GM18502 (cell line): ENCODE data around the gene MYH7B.

Source experiments
- ATAC-seq: cut with Tn5 transposase; IDR thresholded peaks from one replicate; pipeline ENCODE4 v1.9.1; 2021; ENCODE audit warnings: mild to moderate bottlenecking; ENCODE audit not compliant: unreplicated experiment, poor library complexity

The MYH7B gene

DNA sequence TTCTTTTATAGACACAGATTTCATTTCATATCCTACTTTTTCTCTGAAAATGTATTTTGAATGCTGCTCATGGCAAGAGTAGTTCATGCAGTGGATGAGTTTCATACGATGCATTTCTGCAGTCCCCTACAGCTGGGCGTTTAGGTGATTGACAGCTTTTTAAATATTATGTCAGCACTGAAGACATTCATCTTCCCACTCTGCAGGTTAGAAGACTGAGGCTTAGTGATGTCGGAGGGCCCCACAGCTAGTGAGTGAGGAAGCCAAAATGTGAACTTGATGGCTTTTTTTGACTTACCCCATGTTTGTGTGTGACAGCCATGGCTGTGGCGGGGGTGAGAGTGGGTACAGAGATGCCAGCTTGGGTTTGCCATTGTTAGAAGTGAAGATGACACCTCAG is 33.5 kb downstream of the MYH7B start:
- ATAC-seq: no peak

GRCh38 chr20:34989670-34990069 is 34.0 kb downstream of the MYH7B start:
- ATAC-seq: no peak

DNA sequence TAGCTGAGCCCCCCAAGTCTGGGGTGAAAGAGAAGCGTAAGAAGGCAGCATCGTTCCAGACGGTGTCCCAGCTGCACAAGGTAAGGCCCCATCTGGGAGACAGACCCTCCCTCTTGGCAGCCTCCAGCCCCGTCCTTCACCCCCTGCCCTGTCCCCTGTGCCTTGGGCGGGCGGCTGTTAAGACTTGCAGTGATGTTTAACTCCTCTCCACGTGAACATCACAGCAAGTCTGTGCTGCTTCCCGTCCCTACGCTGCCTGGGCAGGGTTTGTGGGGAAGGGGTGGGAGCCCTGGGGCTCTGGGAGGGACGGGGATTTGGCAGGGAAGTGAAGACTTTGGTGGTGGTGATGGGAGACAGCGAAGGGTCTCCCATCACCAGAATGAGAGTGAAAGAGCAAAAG is 34.6 kb downstream of the MYH7B start:
- no peak for ATAC-seq

DNA sequence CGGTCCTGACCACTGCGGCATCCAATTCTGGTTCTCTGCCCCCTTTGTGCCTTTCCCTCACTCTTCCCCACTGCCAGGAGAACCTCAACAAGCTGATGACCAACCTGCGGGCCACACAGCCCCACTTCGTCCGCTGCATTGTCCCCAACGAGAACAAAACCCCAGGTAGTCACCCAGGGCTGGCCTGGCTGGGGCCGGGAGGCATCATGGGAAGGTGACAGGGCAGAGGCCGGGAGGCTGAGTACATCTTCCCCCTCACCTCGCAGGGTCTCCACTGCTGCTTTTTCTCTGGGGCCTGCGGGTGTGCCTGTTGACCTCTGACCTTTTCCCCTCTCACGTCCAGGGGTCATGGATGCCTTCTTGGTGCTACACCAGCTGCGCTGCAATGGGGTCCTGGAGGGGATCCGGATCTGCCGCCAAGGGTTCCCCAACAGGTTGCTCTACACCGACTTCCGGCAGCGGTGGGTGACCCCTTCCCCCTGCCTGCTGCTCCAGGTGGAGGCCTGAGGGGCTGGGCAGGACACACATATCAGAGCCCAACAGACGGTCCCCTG is 35.1 kb downstream of the MYH7B start:
- no peak for ATAC-seq

DNA sequence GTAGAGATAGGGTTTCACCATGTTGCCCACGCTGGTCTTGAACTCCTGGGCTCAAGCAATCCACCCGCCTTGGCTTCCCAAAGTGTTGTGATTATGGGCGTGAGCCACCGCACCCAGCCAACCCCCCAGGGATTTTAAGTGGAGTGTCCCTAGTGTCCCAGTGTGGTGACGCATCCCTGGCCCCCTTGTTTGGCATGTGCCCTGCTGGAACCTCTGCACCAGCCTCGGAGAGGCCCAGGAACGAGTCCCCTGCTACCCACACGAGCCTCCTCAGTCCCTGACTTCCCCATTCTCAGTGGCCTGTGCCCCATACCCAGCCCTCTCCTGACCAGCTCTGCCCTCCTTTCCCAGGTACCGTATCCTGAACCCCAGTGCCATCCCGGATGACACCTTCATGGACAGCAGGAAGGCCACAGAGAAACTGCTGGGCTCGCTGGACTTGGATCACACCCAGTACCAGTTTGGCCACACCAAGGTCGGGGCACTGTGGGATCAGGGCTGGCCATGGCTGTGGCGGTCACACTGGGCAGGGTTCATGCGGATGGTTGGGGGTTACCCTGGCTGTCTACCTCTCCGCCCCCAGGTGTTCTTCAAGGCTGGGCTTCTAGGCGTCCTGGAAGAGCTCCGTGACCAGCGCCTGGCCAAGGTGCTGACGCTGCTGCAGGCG is 37.2 kb downstream of the MYH7B start:
- ATAC-seq: no peak

DNA sequence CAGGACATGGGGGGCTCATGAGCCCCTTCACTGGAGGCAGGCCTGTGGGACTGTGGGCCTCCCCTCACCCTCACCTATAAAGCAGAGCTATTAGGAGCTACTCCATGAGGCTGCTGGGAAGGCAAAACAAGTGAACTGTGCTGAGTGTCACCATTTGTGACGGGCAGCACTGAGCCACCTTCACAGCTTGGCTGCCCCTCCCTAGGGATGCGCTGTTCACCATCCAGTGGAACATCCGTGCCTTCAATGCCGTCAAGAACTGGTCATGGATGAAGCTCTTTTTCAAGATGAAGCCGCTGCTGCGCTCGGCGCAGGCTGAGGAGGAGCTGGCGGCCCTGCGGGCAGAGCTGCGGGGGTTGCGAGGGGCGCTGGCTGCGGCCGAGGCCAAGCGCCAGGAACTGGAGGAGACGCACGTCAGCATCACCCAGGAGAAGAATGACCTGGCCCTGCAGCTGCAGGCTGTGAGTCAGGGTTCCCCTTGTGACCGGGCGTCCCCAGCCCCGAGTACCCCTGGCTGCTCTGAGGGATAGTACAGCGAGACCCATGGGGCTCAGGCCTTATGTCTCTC is 38.4 kb downstream of the MYH7B start:
- no peak for ATAC-seq

DNA sequence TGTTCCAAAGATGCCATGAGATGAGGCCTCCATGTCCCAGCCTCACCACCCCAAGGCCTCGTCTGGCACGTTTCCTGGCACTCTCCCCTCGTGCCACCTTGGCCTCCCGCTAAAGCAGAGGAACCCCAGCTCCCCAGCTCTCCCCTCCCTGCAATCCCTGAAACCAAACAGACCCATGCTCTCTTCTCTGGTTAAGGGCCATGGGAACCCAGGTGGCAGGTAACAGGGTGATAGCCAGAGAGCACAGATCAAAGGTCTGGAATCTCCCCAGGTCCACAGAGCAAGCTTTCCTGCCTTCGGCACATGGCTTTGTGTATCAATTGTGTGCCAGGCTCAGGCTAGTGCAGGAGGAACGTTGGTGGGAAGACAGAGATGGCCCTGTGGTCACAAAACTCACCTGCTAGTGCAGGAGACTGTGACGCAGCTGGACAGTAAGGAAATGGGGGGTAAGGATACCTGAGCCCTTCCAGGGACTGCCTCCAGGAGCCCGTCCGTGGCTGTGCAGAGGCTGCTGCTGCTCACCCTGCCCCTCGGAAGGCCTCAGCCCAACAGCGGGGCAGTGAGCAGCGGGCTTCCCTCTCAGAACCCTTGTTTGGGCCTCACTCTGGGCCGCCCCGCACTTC is 39.0 kb downstream of the MYH7B start:
- ATAC-seq: no peak

DNA sequence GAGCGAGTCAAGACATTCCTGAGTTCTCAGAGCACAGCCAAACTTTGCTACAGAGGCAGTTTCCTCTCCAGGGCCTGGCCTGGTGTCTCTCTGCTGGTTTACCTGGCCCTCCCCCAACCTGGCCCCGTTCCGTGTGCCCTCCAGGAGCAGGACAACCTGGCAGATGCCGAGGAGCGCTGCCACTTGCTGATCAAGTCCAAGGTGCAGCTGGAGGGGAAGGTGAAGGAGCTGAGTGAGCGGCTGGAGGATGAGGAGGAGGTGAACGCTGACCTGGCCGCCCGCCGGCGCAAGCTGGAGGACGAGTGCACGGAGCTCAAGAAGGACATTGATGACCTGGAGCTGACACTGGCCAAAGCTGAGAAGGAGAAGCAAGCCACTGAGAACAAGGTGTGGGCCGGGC is 39.5 kb downstream of the MYH7B start:
- ATAC-seq: no peak

GRCh38 chr20:34995696-34996095 is 40.0 kb downstream of the MYH7B start:
- ATAC-seq: no peak

DNA sequence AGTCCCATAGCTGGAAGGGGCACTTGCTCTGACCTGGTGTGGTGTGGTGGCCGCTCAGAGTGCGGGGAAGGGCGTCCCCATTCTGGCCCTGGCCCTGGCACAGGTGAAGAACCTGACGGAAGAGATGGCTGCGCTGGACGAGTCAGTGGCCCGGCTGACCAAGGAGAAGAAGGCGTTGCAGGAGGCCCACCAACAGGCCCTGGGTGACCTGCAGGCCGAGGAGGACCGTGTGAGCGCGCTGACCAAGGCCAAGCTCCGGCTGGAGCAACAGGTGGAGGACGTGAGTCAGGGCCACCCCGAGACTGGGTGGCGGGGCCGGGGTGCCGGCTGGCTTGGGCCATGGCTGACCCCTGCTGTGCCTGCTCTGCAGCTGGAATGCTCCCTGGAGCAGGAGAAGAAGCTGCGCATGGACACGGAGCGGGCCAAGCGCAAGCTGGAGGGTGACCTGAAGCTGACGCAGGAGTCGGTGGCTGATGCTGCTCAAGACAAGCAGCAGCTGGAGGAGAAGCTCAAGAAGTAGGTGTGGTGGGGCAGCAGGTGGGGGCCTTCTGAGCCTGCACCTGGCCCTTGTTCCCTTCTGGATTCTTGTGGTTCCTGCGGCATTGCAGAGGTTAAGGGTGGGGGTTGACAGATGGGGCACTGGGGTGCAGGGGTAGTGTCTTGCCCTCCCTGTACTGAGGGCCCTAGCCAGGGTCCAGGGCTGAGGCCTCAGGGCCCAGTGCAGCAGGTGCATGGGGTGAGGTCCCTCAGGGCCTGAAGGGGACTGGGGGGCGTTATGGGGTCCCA is 40.8 kb downstream of the MYH7B start:
- no peak for ATAC-seq

- no peak for ATAC-seq
Measured at GRCh38 chr20:34997131-34997561, 41.5 kb downstream of the MYH7B start.

GRCh38 chr20:34997774-34998173 is 42.1 kb downstream of the MYH7B start:
- no peak for ATAC-seq

DNA sequence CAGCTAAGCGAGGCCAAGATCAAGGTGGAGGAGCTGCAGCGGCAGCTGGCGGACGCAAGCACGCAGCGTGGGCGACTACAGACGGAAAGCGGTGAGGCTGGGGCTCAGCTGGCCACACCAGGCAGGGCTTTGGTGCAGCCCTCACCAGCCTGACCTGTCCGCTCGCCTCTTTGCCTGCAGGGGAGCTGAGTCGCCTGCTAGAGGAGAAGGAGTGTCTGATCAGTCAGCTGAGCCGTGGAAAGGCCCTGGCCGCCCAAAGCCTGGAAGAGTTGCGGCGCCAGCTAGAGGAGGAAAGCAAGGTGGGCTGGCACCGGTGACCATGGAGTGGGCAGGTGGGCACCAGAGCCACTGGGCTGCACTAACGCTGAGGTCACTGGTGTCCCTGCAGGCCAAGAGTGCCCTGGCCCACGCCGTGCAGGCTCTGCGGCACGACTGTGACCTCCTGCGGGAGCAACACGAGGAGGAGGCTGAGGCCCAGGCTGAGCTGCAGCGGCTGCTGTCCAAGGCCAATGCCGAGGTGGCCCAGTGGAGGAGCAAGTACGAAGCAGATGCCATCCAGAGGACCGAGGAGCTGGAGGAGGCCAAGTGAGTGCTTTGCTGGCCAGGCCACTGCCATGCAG is 42.8 kb downstream of the MYH7B start:
- ATAC-seq: no peak

DNA sequence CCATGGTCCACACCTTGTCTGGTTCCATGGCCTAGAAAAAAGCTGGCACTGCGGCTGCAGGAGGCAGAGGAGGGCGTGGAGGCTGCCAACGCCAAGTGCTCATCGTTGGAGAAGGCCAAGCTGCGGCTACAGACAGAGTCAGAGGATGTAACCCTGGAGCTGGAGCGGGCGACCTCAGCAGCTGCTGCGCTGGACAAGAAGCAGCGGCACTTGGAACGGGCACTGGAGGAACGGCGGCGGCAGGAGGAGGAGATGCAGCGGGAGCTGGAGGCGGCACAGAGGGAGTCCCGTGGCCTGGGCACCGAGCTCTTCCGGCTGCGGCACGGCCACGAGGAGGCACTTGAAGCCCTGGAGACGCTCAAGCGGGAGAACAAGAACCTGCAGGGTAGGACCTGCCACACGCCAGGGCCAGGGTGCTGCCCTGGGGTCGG is 43.4 kb downstream of the MYH7B start:
- ATAC-seq: no peak

DNA sequence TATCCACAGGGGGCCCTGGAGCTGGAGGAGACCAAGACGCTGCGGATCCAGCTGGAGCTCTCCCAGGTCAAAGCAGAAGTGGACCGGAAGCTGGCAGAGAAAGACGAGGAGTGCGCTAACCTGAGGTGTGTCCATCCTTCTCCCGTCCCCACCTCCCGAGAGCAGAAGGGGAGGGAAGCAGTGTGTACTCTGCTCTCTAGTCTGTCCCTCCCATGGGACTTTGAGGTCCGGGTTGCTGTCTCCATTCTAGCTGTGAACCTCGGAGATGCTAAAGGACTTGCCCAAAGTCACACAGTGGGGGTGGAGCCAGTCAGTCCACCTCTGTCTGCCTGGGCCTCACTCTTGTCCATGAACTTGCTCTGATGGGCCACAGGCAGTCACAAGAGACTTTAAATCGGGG is 44.1 kb downstream of the MYH7B start:
- ATAC-seq: no peak

DNA sequence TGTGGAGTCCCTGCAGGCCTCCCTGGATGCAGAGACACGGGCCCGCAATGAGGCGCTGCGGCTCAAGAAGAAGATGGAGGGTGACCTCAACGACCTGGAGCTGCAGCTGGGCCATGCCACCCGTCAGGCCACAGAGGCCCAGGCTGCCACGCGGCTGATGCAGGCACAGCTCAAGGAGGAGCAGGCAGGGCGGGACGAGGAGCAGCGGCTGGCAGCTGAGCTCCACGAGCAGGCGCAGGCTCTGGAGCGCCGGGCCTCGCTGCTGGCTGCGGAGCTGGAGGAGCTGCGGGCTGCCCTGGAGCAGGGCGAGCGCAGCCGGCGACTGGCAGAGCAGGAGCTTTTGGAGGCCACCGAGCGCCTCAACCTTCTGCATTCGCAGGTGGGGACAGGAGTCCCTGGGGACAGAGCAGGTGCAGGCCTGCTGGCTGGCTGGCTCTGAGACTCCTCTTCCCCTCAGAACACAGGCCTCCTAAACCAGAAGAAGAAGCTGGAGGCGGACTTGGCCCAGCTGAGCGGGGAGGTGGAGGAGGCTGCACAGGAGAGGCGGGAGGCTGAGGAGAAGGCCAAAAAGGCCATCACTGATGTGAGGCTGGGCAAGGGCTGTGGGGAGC is 44.7 kb downstream of the MYH7B start:
- no peak for ATAC-seq

DNA sequence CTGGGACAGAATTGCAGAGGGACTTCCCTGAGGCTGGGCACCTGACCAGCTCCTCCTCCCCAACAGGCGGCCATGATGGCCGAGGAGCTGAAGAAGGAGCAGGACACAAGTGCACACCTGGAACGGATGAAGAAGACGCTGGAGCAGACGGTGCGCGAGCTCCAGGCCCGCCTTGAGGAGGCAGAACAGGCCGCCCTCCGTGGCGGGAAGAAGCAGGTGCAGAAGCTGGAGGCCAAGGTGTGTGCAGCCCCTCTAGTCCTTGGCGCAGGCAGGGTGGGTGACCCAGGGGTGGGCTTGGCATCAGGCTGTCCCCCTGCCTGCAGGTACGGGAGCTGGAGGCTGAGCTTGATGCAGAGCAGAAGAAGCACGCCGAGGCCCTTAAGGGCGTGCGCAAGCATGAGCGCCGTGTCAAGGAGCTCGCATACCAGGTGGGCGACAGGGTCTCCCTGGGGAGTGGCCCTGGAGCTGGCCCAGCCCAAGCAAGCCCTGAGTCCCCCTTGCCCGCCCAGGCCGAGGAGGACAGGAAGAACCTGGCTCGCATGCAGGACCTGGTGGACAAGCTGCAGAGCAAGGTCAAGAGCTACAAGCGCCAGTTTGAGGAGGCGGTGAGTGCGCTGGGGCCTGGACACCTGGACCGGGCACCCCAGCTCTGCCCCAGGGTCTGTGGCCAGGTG is 45.4 kb downstream of the MYH7B start:
- ATAC-seq: no peak

DNA sequence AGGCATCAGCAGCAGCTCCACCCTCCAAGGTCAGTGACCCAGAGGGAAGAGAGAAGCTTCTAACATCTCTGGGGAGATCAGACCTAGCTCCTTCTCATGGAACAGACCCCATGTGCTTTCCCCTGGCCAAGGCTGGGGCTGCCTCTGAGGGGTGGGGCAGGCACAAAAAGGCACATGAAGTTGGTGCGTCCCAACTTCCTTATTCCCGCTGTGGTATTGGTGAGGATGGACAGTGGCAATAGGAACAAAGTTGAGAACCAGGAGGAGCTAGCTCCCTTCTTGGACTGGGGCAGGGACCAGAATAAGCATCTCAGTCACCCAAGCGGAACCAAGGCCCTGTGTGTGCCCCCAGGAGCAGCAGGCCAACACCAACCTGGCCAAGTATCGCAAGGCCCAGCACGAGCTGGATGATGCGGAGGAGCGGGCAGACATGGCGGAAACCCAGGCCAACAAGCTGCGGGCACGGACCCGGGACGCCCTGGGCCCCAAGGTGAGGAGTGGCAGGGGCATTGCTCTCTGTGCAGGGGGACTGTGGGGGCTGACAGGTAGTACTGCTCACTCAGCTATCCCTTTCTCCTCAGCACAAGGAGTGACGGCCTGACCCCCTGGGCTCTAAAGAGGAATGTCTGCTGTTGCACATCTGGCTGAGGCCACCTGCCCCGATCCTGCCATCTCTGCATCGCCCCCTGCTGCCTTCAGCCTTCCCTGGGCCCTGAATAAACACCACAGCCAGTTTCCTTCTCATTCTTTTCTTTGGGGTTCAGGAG is 46.1 kb downstream of the MYH7B start:
- ATAC-seq: no peak
